ENCODE measurements around the gene ZNF518A. TPM values are rescaled to one million over a fixed set of nuclear protein-coding genes. Genes with fewer than 3 reads are reported as not detected.

ZNF518A gene
- total and polyA plus RNA-seq, 9 of the 15 experiments (the other 6 are each of a cell fraction or from before 2014, with no cell fraction given) = 6.3 to 30.0 (median 17.4) TPM

DNA sequence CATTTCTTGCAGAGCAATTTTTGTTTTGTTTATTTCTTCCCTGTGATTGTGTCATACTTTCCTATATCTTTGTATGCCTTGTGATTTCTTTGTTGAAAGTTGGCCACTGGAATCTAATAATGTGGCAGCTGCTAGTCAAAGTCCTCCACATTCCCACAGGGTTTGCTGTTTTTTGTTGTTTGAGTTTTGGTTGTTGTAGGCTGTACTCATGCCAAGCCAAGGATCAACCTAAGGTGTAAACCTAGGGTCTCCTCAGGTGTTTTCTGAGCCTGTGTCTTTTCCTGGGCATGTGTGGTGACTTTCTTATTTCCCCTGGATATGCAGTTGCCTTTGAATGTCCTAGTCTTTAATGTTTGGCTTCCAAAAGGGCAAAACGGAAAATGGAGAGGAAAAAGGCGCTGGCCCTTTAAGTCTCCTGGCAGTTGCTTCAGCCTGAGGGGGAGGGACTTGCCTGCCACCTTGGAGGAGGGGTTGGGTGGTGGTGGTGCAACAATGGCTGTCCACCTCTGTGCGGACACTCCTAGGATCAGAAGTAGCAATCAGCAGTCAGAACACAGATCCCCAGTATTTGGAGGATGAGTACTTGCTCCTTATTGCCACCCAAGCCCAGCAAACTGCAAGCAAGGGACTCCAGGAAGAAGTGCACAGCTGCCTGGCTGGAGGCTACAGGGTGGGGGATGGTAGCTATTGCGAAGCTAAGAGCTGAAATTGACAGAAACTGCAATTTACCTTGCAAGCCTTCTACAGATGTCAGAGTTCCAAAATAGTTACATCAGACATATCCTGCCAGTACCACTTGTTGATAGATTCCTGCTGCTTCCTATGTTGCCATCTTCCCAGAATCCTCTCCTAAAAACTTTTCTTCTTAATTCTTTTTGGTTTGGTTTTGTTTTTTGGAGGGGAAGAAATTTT is 5.6 kb upstream of the ZNF518A start (continued):
- TF ChIP-seq ATF6 (CRISPR knock-in tag; IDR thresholded peaks at IDR 0.05) (no peak), ZC3H8 (IDR thresholded peaks at IDR 0.05) (no peak), OTX1 (CRISPR knock-in tag; IDR thresholded peaks at IDR 0.05) (no peak), CREB3L1 (IDR thresholded peaks at IDR 0.05; ENCODE audit: borderline replicate concordance, low read depth) (peak; percentile 44; the same call in 1 of the 2 replicates), SMARCA5 (IDR thresholded peaks at IDR 0.05) (no peak), ZNF707 (CRISPR knock-in tag; conservative IDR thresholded peaks at IDR 0.05) (no peak), IFI16 (CRISPR knock-in tag; IDR thresholded peaks at IDR 0.05) (no peak), CHD2 (IDR thresholded peaks at IDR 0.05; ENCODE audit: low read depth, low read length) (peak; percentile 17; the same call in 1 of the 2 replicates), L3MBTL2 (IDR thresholded peaks at IDR 0.05) (no peak), NFXL1 (CRISPR knock-in tag; IDR thresholded peaks at IDR 0.05) (no peak), SP1 (CRISPR knock-in tag; IDR thresholded peaks at IDR 0.05) (peak; percentile 44; the same call in 1 of the 2 replicates), NEUROD1 (IDR thresholded peaks at IDR 0.05; ENCODE audit: borderline replicate concordance, low read depth, low read length, partially characterized antibody) (no peak), BHLHE40 (IDR thresholded peaks at IDR 0.05; ENCODE audit: low read length) (no peak)
- TF ChIP-seq, protein P1, sequence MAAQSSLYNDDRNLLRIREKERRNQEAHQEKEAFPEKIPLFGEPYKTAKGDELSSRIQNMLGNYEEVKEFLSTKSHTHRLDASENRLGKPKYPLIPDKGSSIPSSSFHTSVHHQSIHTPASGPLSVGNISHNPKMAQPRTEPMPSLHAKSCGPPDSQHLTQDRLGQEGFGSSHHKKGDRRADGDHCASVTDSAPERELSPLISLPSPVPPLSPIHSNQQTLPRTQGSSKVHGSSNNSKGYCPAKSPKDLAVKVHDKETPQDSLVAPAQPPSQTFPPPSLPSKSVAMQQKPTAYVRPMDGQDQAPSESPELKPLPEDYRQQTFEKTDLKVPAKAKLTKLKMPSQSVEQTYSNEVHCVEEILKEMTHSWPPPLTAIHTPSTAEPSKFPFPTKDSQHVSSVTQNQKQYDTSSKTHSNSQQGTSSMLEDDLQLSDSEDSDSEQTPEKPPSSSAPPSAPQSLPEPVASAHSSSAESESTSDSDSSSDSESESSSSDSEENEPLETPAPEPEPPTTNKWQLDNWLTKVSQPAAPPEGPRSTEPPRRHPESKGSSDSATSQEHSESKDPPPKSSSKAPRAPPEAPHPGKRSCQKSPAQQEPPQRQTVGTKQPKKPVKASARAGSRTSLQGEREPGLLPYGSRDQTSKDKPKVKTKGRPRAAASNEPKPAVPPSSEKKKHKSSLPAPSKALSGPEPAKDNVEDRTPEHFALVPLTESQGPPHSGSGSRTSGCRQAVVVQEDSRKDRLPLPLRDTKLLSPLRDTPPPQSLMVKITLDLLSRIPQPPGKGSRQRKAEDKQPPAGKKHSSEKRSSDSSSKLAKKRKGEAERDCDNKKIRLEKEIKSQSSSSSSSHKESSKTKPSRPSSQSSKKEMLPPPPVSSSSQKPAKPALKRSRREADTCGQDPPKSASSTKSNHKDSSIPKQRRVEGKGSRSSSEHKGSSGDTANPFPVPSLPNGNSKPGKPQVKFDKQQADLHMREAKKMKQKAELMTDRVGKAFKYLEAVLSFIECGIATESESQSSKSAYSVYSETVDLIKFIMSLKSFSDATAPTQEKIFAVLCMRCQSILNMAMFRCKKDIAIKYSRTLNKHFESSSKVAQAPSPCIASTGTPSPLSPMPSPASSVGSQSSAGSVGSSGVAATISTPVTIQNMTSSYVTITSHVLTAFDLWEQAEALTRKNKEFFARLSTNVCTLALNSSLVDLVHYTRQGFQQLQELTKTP (IDR thresholded peaks at IDR 0.05; ENCODE audit: low read depth in 1 of 2, partially characterized antibody in 2 of 2) = peak in 1 of 2 experiments; percentile 59
- TF ChIP-seq, protein P2, sequence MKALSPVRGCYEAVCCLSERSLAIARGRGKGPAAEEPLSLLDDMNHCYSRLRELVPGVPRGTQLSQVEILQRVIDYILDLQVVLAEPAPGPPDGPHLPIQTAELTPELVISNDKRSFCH (CRISPR knock-in tag; IDR thresholded peaks at IDR 0.05) = no peak
- TF ChIP-seq, protein P2 (tag; IDR thresholded peaks at IDR 0.05) = peak; percentile 90; the same call in 1 of the 2 replicates
- TF ChIP-seq, protein P3, sequence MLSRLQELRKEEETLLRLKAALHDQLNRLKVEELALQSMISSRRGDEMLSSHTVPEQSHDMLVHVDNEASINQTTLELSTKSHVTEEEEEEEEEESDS (CRISPR knock-in tag; IDR thresholded peaks at IDR 0.05) = no peak
- TF ChIP-seq, protein P4, sequence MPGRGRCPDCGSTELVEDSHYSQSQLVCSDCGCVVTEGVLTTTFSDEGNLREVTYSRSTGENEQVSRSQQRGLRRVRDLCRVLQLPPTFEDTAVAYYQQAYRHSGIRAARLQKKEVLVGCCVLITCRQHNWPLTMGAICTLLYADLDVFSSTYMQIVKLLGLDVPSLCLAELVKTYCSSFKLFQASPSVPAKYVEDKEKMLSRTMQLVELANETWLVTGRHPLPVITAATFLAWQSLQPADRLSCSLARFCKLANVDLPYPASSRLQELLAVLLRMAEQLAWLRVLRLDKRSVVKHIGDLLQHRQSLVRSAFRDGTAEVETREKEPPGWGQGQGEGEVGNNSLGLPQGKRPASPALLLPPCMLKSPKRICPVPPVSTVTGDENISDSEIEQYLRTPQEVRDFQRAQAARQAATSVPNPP (IDR thresholded peaks at IDR 0.05; ENCODE audit: borderline replicate concordance, insufficient read depth, insufficient read length) = no peak
